IMR-90 (cell line): ENCODE results near the gene TRIML1. TPM values are rescaled to one million over a fixed set of nuclear protein-coding genes. Genes with fewer than 3 reads are reported as not detected.
A peak's percentile ranks its signal among the peaks of the same experiment; 100 is the strongest.

Source experiments
- ATAC-seq: fragments of 200-7000 bp; cut with Tn5 transposase; 2 replicates; pipeline ENCODE4 v1.9.1; 2020; ENCODE audit warnings: low read depth, mild to moderate bottlenecking, moderate library complexity
- BruUV-seq: library from RNA; stranded (reverse); fragments of 400-500 nt; replicated peaks from 2 replicates; lab custom pipeline; 2021; lab: Mats Ljungman, UMichigan
- CTCF ChIA-PET: fragments of 300-600 bp; formaldehyde crosslinking; extraction: SDS; loops from one replicate; lab custom pipeline; 2021; ENCODE audit warnings: antibody characterized with exemption; lab: Yijun Ruan, JAX
- POLR2A ChIA-PET: fragments of 300-600 bp; sonication (Branson Sonifier 250); formaldehyde crosslinking; loops from one replicate; lab custom pipeline; 2022; ENCODE audit warnings: antibody characterized with exemption; ENCODE audit not compliant: unreplicated experiment; lab: Charles Lee
- DNase-seq: peaks from one replicate; pipeline ENCODE4 v3.0.0; 2013
- H2AFZ ChIP-seq: replicated peaks from 2 replicates; pipeline ENCODE3; 2013; ENCODE audit warnings: low read length, mild to moderate bottlenecking; ENCODE audit not compliant: poor library complexity
- H2AK5ac ChIP-seq: 2 replicates; pipeline ENCODE4 v1.6.1; 2013; ENCODE audit warnings: low read depth, low read length, inconsistent platforms
- H2AK9ac ChIP-seq: replicated peaks from 2 replicates; pipeline ENCODE3; 2013; ENCODE audit warnings: mild to moderate bottlenecking, low read depth, low read length, moderate library complexity; ENCODE audit not compliant: poor library complexity
- H2BK120ac ChIP-seq: 2 replicates; pipeline ENCODE4 v1.6.1; 2013; ENCODE audit warnings: low read depth, low read length, inconsistent platforms
- H2BK15ac ChIP-seq: 3 replicates; pipeline ENCODE4 v1.6.1; 2013; ENCODE audit warnings: low read depth, low read length, inconsistent platforms
- H2BK20ac ChIP-seq: 2 replicates; pipeline ENCODE4 v1.6.1; 2013; ENCODE audit warnings: low read depth, mild to moderate bottlenecking, inconsistent platforms, low read length, moderate library complexity
- H2BK5ac ChIP-seq: 2 replicates; pipeline ENCODE4 v1.6.1; 2013; ENCODE audit warnings: mild to moderate bottlenecking, low read depth, low read length, inconsistent platforms; ENCODE audit not compliant: poor library complexity, severe bottlenecking
- H3K14ac ChIP-seq: replicated peaks from 2 replicates; pipeline ENCODE4 v1.6.1; 2013; ENCODE audit warnings: low read depth, low read length, inconsistent platforms
- H3K18ac ChIP-seq: 2 replicates; pipeline ENCODE4 v1.6.1; 2013; ENCODE audit warnings: low read depth, low read length, control low read depth
- H3K23ac ChIP-seq: 2 replicates; pipeline ENCODE4 v1.6.1; 2013; ENCODE audit warnings: low read depth, low read length, inconsistent platforms
- H3K27ac ChIP-seq: 2 replicates; pipeline ENCODE4 v1.5.1; 2013; ENCODE audit warnings: mild to moderate bottlenecking, control low read depth, low read length; ENCODE audit not compliant: insufficient read depth
- H3K27me3 ChIP-seq: 2 replicates; pipeline ENCODE4 v1.6.1; 2013; ENCODE audit warnings: low read length; ENCODE audit not compliant: control insufficient read depth, insufficient read depth
- H3K36me3 ChIP-seq: 2 replicates; pipeline ENCODE4 v1.6.1; 2013; ENCODE audit warnings: low read length, mixed read lengths; ENCODE audit not compliant: control insufficient read depth, insufficient read depth
- H3K4ac ChIP-seq: 2 replicates; pipeline ENCODE4 v1.6.1; 2013; ENCODE audit warnings: low read depth, low read length, inconsistent platforms
- H3K4me1 ChIP-seq: 2 replicates; pipeline ENCODE4 v1.6.1; 2013; ENCODE audit warnings: low read length, mixed read lengths; ENCODE audit not compliant: control insufficient read depth, insufficient read depth
- H3K4me2 ChIP-seq: 2 replicates; pipeline ENCODE4 v1.6.1; 2013; ENCODE audit warnings: low read depth, mild to moderate bottlenecking, control low read depth, low read length, moderate library complexity
- H3K4me3 ChIP-seq: 2 replicates; pipeline ENCODE4 v1.5.1; 2013; ENCODE audit warnings: low read depth, mild to moderate bottlenecking, control low read depth, low read length, moderate library complexity; ENCODE audit not compliant: insufficient read depth
- H3K56ac ChIP-seq: 2 replicates; pipeline ENCODE4 v1.6.1; 2013; ENCODE audit warnings: low read length, inconsistent platforms; ENCODE audit not compliant: insufficient read depth; ENCODE audit errors: extremely low read depth
- H3K79me1 ChIP-seq, 2 experiments: 2 replicates each; pipeline ENCODE4 v1.6.1; 2013; ENCODE audit warnings: low read length in 2 of 2, inconsistent platforms in 1 of 2, low read depth in 1 of 2
- H3K9ac ChIP-seq: 2 replicates; pipeline ENCODE4 v1.6.1; 2013; ENCODE audit warnings: low read depth, low read length, control low read depth
- H3K9me1 ChIP-seq: 2 replicates; pipeline ENCODE4 v1.6.1; 2013; ENCODE audit warnings: low read length, inconsistent platforms; ENCODE audit not compliant: insufficient read depth
- H3K9me3 ChIP-seq: 2 replicates; pipeline ENCODE4 v1.6.1; 2013; ENCODE audit warnings: low read length; ENCODE audit not compliant: control insufficient read depth, insufficient read depth
- H4K20me1 ChIP-seq: 2 replicates; pipeline ENCODE4 v1.6.1; 2013; ENCODE audit warnings: low read length, inconsistent platforms; ENCODE audit not compliant: insufficient read depth
- H4K5ac ChIP-seq: 2 replicates; pipeline ENCODE4 v1.6.1; 2013; ENCODE audit warnings: mild to moderate bottlenecking, low read depth, low read length, control low read depth
- H4K8ac ChIP-seq, 2 experiments: 2 replicates each; pipeline ENCODE4 v1.6.1; 2013; ENCODE audit warnings: low read depth in 2 of 2, low read length in 2 of 2, control low read depth in 1 of 2, inconsistent platforms in 1 of 2
- H4K91ac ChIP-seq: 2 replicates; pipeline ENCODE4 v1.6.1; 2013; ENCODE audit warnings: low read depth, low read length, inconsistent platforms; ENCODE audit not compliant: insufficient read depth
- BHLHE40 ChIP-seq: fragments of 150-350 bp; IDR thresholded peaks from 2 replicates; pipeline ENCODE4 v1.6.1; 2016; ENCODE audit warnings: mild to moderate bottlenecking, low read depth, low read length
- CEBPB ChIP-seq: IDR thresholded peaks from 2 replicates; pipeline ENCODE4 v1.6.1; 2012; ENCODE audit warnings: low read depth, low read length, improper control_type of control experiment
- CHD1 ChIP-seq: IDR thresholded peaks from 2 replicates; pipeline ENCODE4 v1.6.1; 2012; ENCODE audit warnings: low read depth, low read length, improper control_type of control experiment
- CTCF ChIP-seq: conservative IDR thresholded peaks from 2 replicates; pipeline ENCODE4 v1.5.1; 2012; ENCODE audit warnings: mild to moderate bottlenecking, low read depth, low read length, improper control_type of control experiment
- ELK1 ChIP-seq: fragments of 150-350 bp; IDR thresholded peaks from 2 replicates; pipeline ENCODE4 v1.6.1; 2016; ENCODE audit warnings: low read depth, mild to moderate bottlenecking, low read length, moderate library complexity, borderline replicate concordance
- FOS ChIP-seq: fragments of 150-350 bp; IDR thresholded peaks from 2 replicates; pipeline ENCODE4 v1.6.1; 2016; ENCODE audit warnings: low read depth, low read length
- MAZ ChIP-seq: IDR thresholded peaks from 2 replicates; pipeline ENCODE4 v1.6.1; 2012; ENCODE audit warnings: low read depth, mild to moderate bottlenecking, low read length, improper control_type of control experiment, moderate library complexity, borderline replicate concordance
- MXI1 ChIP-seq: IDR thresholded peaks from 2 replicates; pipeline ENCODE4 v1.6.1; 2012; ENCODE audit warnings: low read depth, mild to moderate bottlenecking, low read length, moderate library complexity, borderline replicate concordance
- NFE2L2 ChIP-seq: fragments of 150-350 bp; IDR thresholded peaks from 2 replicates; pipeline ENCODE4 v1.6.1; 2016; ENCODE audit warnings: low read depth, mild to moderate bottlenecking, low read length
- POLR2A ChIP-seq: IDR thresholded peaks from 2 replicates; pipeline ENCODE4 v1.6.1; 2012; ENCODE audit warnings: mild to moderate bottlenecking, low read depth, low read length
- RAD21 ChIP-seq: IDR thresholded peaks from 2 replicates; pipeline ENCODE4 v1.6.1; 2012; ENCODE audit warnings: low read length, improper control_type of control experiment
- RCOR1 ChIP-seq: IDR thresholded peaks from 2 replicates; pipeline ENCODE4 v1.6.1; 2012; ENCODE audit warnings: mild to moderate bottlenecking, low read length, improper control_type of control experiment; ENCODE audit not compliant: insufficient replicate concordance
- RFX5 ChIP-seq: IDR thresholded peaks from 2 replicates; pipeline ENCODE4 v1.8.0; 2012; ENCODE audit warnings: low read depth, mild to moderate bottlenecking, low read length, moderate library complexity
- SMC3 ChIP-seq: fragments of 150-350 bp; IDR thresholded peaks from 2 replicates; pipeline ENCODE4 v1.6.1; 2016; ENCODE audit warnings: low read depth, mild to moderate bottlenecking, antibody characterized with exemption, low read length, moderate library complexity
- USF2 ChIP-seq: fragments of 150-350 bp; IDR thresholded peaks from 2 replicates; pipeline ENCODE4 v1.6.1; 2017; ENCODE audit warnings: mild to moderate bottlenecking, antibody characterized with exemption, low read length, low read depth
- WGBS, 2 experiments: methylation state at CpG; one replicate each; pipeline versions ENCODE4 v1.1.5 to v1.1.7; 2013; ENCODE audit warnings: missing lambda C conversion rate in 2 of 2; ENCODE audit not compliant: insufficient read length in 1 of 2; ENCODE audit errors: extremely low coverage in 2 of 2; 5-methylcytosine and 5-hydroxymethylcytosine counted together
- dilution Hi-C: fragments of 300-500 bp; cut with HindIII; formaldehyde crosslinking; loops from one replicate; pipeline ENCODE4 v1.14.3; 2018; ENCODE audit warnings: low sequenced_read_pairs; ENCODE audit not compliant: unreplicated experiment
- in situ Hi-C: fragments of 300-500 bp; cut with MboI; formaldehyde crosslinking; loops from 3 replicates; pipeline ENCODE4 v1.14.3; 2019; ENCODE audit warnings: low sequenced_read_pairs, inconsistent platforms, mixed read lengths
- intact Hi-C: fragments of 100-400 bp; cut with micrococcal nuclease; formaldehyde crosslinking; loops from 2 replicates; pipeline ENCODE4 v1.10.0; 2022
- polyA plus RNA-seq, 3 experiments: library from polyadenylated mRNA; depleted of rRNA; stranded (reverse); fragments of >200 nt; gene quantifications; 2 replicates each; pipeline ENCODE4 v1.2.3, GENCODE V29; 2012; ENCODE audit warnings: low replicate concordance in 1 of 3
- total RNA-seq: library from RNA; depleted of rRNA; stranded (reverse); fragments of >200 nt; gene quantifications from 2 replicates; pipeline ENCODE4 v1.2.3, GENCODE V29; 2012

Gene TRIML1
- total and polyA plus RNA-seq, 2 of the 4 experiments (the other 2 are of a cell fraction): not detected

GRCh38 chr4:188154668-188155405, 15.6 kb downstream of the TRIML1 start:
- Histone ChIP-seq H2BK120ac (no peak overlapping the region), H3K36me3 (no peaks in the 10 kb centered on the region), H3K4me1 (no peaks in the 10 kb centered on the region), H3K4me3 (no peak overlapping the region), H3K14ac (no peak overlapping the region), H3K23ac (no peak overlapping the region), H2BK15ac (no peak overlapping the region), H3K9me1 (no peaks in the 10 kb centered on the region), H4K91ac (no peak overlapping the region), H2BK20ac (no peak overlapping the region), H3K9ac (no peak overlapping the region), H3K18ac (no peak overlapping the region), H4K5ac (no peak overlapping the region), H2AK9ac (peak overlapping the region; percentile 23), H2AFZ (no peak overlapping the region), H2BK5ac (no peak overlapping the region), H3K4ac (no peak overlapping the region), H3K79me1 (no peaks in the 10 kb centered on the region), H3K27ac (no peak overlapping the region), H3K27me3 (no peaks in the 10 kb centered on the region), H3K9me3 (peaks cover 1% of the 10 kb centered on the region; the same call in 1 of the 2 replicates), H4K20me1 (no peaks in the 10 kb centered on the region), H2AK5ac (no peak overlapping the region), H3K4me2 (no peak overlapping the region), H3K56ac (no peak overlapping the region), H4K8ac (no peak overlapping the region)
- intact Hi-C loops (no loop called here), in situ Hi-C loops (no loop called here), dilution Hi-C loops (no loop called here)
- BruUV-seq: no TSS peak
- no CpG with 5 or more reads among the region's 11 CpGs for WGBS, 2 experiments
- DNase-seq (no peak), ATAC-seq (no peak)
- TF ChIP-seq CHD1 (no peak), ELK1 (no peak), FOS (no peak), RCOR1 (no peak), RAD21 (no peak), CTCF (no peak), NFE2L2 (no peak), CEBPB (no peak), POLR2A (no peak), BHLHE40 (no peak), MAZ (no peak), USF2 (no peak), RFX5 (no peak), SMC3 (no peak), MXI1 (no peak)
- ChIA-PET POLR2A (no interaction called here), CTCF (no interaction called here)
